HUDEP-2 (cell line): Measurements from ENCODE around the gene DISP2.

ENCODE experiments used
- DNase-seq, 76 experiments: peaks; one replicate each; lab custom pipeline; 2025; ENCODE audit not compliant: unreplicated experiment in 76 of 76; lab: John Stamatoyannopoulos, UW

Gene DISP2

GRCh38 chr15:40342416-40343320 is 15.4 kb upstream of the DISP2 start:
- no peak for DNase-seq

GRCh38 chr15:40343512-40343911 is 14.5 kb upstream of the DISP2 start:
- DNase-seq: no peak

- DNase-seq: no peak
These were observed 13.8 kb upstream of the DISP2 start for GRCh38 chr15:40344217-40344616.

- peak in 60 of 76 experiments; percentile 13 to 67 (median 44) for DNase-seq
These were observed 13.3 kb upstream of the DISP2 start for GRCh38 chr15:40344631-40345120.

GRCh38 chr15:40345225-40345866 is 12.7 kb upstream of the DISP2 start:
- DNase-seq: no peak

GRCh38 chr15:40345867-40346578 is 12.0 kb upstream of the DISP2 start:
- DNase-seq: peak in 8 of 76 experiments; percentile 4 to 25 (median 12)

- DNase-seq: no peak
These were observed 11.2 kb upstream of the DISP2 start for GRCh38 chr15:40346579-40347558.

GRCh38 chr15:40347559-40348473 is 10.2 kb upstream of the DISP2 start:
- DNase-seq: peak in 7 of 76 experiments; percentile 3 to 28 (median 14)

- peak in 57 of 76 experiments; percentile 7 to 61 (median 38) for DNase-seq
These were observed 9.5 kb upstream of the DISP2 start for GRCh38 chr15:40348474-40348870.

- no peak for DNase-seq
These were observed 8.9 kb upstream of the DISP2 start for GRCh38 chr15:40349163-40349562.

- DNase-seq: no peak
These were observed 5.6 kb upstream of the DISP2 start for GRCh38 chr15:40352281-40352901.

GRCh38 chr15:40353697-40354096 is 4.3 kb upstream of the DISP2 start:
- no peak for DNase-seq

GRCh38 chr15:40354408-40355171 is 3.4 kb upstream of the DISP2 start:
- peak in 16 of 76 experiments; percentile 3 to 32 (median 16) for DNase-seq

- no peak for DNase-seq
These were observed 1.9 kb upstream of the DISP2 start for GRCh38 chr15:40355976-40356585.

GRCh38 chr15:40357246-40357645 is 773 bp upstream of the DISP2 start:
- no peak for DNase-seq

GRCh38 chr15:40358471-40359353 is 693 bp downstream of the DISP2 start:
- no peak for DNase-seq
